GM21367 (cell line): Measurements from ENCODE around the gene C14orf119.

Source experiments
- ATAC-seq: cut with Tn5 transposase; IDR thresholded peaks from one replicate; pipeline ENCODE4 v1.9.1; 2021; ENCODE audit not compliant: unreplicated experiment

Gene C14orf119

DNA sequence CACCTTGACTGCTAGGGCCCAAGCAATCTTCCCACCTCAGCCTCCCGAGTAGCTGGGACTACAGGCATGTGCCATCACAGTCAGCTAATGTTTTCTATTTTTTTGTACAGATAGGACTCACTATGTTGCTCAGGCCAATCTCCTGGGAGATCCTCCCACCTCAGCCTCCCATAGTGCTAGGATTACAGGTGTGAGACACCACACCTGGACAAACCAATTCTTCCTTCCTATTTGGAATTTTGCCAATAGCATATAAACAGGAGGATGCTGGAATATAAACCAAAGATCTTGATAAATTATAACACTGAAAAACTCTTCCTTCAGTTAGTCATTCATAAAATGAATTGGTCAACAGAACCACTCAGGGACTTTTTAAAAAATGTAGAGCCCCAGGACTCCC lies 8.7 kb upstream of the C14orf119 start:
- no peak for ATAC-seq

DNA sequence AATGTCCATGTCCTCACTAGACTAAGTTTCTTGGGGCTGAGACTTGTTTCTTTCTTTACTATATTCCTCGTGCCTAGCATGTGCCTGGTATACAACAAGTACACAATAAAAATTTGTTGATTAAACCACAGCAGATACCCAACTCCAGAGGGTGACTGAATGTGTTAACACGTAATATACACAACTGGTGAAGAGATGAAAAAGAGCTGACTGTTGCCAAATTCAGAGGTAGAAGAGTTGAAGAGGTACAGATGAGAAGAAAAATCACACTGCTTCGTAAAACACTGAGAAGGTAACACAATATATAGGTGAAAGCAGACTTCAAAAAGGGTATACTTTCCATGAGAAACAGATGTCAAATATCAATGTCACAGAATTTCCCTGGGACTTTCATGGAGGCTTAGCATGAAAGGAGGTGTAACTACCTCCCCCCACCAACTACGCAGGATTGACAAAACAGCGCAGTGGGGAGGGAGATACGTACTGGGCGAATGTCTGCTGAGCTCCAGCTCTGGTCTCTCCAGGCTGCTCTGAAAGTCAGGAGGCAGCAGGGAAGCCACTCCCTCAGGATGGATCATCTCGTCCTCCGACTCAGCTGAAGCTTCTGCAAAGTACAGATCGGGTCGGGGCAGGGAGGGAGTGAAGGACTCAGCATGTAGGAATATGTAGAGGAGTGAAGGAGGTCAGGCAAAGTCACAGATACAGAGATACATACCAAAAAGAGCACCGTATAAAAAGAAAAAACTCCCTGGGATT lies 5.6 kb upstream of the C14orf119 start:
- ATAC-seq, result no peak

DNA sequence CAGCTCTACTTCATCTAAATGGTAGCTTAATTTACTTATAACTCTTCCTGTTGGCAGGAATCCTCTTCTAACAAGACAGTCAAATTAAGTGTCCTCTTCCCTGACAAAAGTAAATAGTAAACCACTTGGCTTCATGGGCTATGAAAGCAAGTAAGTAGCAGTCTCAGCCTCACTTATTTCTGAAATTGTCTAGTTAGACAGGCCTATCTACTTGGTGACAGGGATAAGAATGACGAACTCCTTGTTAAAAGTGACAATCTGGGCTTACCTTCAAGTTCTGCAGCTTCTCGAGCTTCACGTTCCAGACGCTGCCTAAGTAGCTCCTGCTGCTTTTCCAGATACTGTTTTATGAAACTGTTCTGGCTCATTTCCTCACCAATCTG lies 5.1 kb upstream of the C14orf119 start:
- no peak for ATAC-seq

DNA sequence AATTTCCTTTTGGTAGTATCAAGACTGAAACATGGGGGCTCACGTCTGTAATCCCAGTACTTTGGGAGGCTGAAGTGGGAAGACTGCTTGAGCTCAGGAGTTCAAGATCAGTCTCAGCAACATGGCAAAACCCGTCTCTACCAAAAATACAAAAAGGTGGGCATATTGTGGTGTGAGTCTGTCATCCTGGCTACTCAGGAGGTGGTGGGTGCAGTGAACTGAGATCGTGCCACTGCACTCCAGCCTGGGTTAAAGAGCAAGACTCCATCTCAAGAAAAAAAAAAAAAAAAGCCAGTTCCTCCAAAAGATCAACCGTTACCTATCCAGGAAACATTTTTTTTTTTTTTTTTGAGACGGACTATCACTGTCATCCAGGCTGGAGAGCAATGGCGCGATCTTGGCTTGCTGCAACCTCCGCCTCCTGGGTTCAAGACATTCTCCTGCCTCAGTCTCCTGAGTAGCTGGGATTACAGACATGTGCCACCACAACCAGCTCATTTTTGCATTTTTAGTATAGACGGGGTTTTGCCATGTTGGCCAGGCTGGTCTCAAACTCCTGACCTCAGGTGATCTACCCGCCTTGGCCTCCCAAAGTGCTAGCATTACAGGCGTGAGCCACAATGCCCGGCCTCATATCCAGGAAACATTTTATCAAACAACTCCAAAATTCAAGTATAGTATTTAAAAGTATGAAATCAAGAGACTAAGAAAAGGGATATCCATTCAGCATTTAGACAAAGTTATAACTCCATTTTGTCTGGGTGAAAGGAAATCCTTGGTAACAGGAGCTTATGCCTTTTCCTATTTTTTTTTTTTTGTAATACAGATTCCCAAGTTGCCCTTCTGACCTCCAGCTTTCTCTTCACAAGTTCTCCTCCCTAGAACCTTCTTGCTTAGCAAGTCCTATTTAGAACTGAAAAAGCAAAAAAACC lies 3.7 kb upstream of the C14orf119 start:
- ATAC-seq, result no peak

DNA sequence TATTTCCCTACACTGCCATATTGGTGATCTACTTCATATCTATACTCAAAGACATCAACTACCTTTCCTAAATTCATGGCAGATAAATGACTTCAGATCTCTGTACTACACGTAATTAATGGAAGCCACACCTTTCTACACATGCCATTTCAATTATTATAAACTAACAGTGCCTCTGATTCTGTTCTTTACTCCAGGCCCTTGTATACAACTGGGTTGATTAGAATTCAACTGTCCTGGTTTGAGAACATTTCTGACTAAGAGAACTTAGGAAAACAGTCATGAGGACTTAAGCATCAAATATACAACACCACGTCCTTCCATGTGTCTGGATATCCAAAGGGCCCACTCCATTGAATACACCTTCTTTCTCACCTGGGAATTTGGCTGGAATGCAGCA lies 2.2 kb upstream of the C14orf119 start:
- ATAC-seq, result no peak

DNA sequence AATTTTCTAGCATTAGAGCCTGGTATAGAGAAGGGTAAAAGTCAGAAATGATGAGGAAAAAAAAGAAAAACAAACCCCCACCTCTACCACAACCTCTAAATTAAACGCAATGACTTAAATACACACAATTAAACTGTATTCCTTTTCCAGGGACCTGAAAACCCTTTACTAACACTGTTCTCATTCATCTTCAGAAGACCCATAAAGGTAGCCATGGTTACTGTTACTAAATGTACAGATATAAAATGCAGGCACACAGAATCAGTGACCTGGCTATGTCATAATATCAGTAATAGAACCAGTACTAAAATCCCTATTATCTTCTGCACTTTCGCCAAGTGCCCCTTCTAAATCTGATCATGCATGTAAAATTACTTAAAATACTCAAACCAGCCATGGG lies 1.8 kb upstream of the C14orf119 start:
- no peak for ATAC-seq

DNA sequence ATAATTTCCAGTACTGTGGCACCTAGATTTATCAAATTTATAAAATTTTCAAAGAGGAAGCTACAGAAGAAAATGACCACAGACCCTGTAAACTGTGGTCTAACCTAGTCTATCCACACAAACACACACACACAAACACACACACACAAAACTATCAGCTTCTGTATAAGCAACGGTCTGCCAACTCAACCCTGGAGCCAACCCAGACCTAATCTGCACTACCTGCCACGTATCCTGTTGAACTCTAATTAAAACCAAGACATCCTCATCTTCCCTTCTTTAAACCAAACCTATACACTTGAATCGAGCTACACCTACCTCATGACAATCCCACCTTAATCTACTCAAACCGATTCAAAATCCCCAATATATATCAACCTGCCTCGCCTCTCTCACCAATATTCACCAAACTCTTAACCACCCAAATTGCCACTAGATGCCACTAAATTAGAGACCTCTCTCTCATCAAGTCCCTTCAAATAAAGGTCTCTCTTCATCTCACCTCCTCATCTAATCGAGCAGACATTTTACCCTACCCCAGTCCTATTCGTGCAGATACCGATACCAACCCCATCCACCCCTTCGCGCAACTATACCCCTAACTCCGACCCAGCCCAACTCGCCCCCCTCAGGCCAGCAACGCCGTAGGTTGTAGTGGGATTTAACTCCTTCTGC lies 1.2 kb upstream of the C14orf119 start:
- no peak for ATAC-seq

DNA sequence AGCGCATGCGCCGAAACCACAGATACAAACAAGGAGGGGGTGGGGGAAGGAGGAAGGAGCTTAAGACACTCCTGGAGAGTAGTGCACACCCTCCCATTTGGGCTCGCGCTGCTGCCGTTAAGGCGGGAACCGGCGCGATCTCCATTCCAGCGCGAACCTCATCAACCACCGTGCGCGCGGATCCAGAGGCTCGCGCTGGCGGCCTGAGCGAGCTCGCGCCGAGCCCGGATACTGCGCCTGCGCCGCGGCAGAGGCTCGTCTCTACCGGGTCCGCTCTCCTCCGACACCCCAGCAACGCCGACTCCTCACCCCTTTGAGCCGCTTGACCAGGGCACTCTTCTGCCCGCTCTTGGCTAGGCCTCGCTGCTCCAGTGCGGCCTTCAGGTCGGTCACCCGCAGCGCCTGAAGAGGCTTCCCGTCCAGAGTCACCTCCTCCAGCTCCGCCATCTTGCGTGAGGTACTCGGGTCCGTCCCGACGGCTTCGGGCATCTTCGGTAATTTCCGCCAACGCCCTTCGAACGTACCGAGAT lies 574 bp upstream of the C14orf119 start, which contains the start of gene ACIN1:
Gene ACIN1 (minus strand): TSS at position 471 of the 530 bp plus-strand sequence. CDS start 24 bp downstream, at position 447.
- ATAC-seq, result peak; percentile 18

DNA sequence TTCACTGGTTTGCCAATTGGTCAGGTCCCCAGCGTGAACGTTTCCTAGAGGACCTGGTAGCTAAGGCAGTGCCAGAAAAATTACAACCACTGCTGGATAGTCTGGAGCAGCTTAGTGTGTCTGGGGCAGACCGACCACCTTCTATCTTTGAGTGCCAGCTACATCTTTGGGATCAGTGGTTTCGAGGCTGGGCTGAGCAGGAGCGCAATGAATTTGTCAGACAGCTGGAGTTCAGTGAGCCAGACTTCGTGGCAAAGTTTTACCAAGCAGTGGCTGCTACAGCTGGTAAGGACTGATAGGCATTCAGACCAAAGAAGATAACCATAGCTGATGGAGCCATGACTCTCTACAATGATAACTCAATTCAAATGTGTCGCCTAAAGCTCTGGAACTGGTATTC lies 2.5 kb downstream of the C14orf119 start:
- ATAC-seq, result no peak

DNA sequence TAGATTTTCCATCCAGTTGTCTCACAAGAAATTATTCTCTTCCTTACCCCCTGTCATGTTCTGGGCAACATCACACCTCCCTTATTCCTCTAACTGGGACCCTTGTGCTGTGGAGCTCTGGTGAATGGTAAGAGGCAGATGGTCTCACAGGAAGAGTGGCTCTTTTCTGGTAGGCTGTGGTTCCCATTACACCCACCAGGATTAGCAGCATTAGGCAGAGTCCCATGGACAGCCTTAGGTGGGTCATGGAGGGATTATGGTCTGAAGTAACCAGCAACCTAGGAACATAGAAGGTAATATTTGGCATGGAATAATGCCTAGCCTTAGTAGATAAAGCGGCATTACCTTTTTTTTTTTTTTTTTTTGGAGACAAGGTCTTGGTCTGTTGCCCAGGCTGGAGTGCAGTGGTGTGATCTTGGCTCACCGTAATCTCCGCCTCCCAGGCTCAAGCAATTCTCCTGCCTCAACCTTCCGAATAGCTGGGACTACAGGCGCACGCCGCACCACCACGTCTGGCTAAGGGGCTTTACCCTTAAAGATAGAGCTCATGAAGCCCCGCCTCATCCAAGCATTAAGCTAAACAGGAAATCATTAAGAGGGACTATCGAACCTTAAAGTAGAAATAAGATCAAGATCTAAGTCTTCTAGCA lies 4.0 kb downstream of the C14orf119 start:
- no peak for ATAC-seq

DNA sequence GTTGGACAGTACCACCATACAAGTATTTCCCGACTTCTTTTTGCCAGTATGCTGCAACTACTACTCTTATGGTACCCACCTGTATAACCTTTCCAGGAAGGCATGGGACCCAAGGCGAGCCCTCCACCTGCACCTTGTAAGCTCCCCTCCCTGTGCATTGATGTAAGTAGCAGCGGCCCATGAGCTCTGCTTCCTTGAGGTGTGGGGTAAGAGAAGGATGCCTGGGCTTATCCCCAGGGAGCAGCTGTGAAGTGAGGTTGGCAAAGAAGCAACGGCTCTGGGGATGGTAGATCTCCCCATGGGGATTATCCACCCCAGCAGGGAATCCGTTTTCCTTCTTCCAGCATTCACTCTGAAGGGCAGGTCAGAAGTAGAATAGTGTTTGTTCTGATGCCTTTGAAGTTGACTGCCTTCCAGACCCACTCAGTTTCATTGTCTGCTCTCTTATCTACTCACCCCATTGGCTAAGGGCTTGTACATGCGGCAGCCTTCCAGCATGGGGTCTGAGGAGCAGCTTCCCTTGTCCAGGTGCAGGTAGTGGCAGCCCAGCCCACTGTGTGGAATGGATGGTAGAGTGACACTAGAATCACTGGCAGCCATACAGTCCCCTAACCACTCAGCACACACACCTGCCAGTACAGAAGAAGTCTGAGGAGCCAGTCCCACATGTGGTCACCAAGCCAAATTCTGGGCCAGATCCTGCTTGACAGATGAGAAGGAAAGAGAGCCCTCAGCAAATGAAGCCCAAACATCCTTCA lies 6.1 kb downstream of the C14orf119 start:
- no peak for ATAC-seq

DNA sequence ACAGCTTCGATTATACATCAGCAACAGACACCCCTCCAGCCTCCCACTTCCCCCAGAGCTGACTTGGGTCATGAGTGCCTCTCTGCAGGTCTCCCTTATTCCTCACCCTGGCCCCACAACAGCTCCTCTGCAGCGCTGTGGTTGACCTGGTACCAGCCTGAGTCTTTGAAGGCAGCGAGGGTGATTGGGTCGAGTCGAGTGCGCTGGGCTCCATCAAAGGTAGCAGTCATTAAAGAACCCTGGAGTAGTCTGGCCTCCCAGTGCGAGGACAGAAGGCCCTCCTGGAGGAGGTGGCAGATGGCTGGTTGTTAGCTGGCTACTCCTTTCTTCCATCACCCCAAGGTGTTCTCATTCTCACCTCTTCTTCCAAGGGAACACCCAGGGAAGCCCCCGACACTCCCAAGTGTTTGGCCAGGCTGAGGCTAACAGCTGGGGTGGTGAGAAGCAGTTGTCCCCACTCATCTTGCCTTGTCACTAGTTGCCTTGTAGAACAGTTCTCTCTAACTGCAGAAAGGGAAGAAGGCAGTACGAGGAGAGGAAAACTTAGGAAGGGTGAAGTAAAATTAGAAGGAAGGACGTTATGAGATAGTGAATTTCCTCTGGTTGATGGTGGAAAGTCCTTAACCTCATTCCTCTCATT lies 6.8 kb downstream of the C14orf119 start:
- ATAC-seq, result no peak

DNA sequence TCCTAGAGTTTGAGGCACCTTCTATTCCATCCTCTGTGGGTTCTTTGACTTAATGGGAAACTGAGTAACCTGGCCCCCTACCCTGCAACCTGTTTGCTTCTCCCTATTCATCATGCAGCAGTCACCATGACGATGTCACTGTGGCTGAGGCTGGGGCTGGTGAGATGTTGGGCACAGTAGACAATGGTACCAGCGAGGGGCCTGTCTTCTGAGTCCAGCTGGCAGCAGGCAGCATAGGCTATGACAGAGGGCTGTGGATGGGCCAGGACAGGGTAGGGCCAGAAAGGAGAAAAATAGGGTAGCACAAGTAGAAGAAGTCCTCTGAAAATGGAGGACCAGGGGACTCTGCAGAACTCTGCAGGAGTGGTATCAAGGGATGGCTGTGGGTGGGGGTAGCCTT lies 7.5 kb downstream of the C14orf119 start:
- no peak for ATAC-seq

DNA sequence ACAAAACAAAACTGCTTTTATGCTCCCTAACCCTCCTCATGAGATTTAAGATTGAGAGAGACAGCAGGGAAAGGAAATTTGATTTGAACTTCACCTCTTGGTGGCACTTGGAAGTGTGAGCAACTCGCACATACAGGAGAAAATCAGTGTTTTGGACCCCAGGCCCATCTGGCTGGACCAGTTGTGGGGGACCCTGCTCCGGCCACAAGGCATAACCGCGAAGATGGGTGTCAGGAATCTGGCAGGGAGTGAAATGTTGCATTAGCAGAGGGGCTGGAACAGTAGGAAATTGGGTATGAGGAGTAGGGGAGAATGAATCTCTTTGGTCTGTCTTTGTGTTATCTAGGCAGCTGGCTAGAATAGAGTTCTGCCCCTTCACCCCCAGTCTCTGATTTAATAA lies 8.3 kb downstream of the C14orf119 start:
- no peak for ATAC-seq

DNA sequence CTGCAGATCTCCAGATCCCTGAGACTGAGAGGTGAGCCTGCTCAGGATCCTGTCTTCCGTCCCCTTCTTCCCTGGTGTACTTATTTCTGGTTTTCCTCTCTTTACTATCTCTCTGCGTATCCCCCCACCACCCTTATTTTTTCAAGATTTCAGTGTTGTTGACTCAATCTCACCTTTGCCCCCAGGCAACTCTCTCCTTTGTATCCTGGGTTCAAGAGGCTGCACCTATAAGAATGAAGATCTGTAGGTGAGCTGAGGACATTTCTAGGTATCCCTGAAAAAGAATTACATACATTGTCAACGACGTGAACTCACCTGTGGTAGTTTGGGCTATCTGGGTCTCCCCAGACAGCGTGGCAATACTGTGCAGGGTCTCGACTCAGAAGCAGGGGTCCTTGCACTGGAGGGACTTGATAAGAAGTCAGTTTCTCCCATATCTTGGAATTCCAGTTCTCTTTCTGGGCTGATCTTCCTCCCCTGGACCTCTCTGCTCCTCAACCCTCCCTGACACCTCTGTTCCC lies 8.8 kb downstream of the C14orf119 start:
- no peak for ATAC-seq

DNA sequence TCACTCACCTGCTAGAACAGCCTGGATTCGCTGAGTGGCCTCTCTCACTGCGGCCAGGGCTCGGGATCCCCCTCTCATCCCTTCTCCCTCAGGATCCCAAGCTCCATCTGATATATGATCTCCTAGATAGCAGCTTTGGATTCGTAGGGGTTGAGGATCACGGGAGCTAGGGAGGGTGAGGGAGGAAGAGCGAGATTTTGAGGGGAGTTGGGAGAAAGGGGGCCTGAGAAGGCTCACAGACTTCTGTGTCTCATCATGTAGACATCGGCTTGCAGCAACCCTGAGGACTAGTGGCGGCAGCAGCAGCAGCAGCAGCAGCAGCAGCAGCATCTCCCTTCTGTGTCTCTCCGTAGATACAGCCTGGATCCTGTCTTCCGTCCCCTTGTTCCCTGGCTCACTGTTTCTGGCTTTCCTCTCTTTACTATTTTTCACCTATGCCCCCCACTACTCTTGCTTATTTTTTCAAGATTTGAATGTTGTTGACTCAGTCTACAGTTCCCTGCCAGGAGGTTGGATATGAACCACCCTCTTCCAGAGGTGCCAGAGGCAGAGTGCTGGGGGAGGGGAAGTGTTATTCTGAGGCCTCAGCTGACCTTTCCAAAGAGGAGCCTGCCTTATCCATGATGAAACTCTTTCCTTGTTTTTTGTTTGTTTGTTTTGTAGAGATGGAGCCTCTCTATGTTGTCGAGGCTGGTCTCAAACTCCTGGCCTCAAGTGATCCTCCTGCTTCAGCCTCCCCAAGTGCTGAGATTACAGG lies 9.5 kb downstream of the C14orf119 start, which contains the start of gene CIROP:
Gene CIROP (minus strand): TSS at position 399 of the 757 bp plus-strand sequence. CDS start 69 bp downstream, at position 330.
- no peak for ATAC-seq

DNA sequence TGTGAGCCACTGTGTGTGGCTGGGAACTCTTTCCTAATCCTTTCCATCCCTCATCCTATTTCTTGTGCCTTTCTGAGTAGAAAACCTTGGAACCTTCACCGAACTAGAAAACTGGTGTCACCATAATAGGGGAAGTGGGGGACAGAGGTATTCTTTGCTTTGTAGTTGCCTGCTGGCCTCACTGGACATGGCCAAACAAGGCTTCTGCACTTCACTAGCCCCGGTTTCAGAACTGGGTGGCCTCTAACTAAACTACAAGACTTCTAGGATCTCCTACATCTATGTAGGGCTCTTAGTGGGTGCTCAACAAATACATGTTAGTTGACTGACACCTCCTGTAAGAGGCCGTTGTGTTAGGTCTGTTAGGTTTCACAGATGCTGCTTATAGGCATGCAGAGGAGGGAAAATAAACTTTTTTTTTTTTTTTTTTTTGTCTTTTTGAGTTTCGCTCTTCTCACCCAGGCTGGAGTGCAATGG lies 10.1 kb downstream of the C14orf119 start:
- no peak for ATAC-seq

DNA sequence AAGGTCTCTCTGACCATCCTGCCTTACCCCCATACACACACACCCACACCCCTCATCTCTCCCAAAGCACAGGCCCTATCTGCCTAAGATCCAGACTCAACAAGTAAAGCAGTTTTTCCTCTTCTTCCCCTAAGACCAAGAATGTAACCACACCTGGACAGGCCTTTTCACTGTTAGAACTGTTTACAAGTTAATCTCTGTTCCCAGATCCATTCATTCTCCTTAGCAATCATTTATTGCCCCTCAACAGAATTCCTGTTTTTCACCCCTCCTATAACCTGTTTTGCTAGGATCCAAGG lies 11.4 kb downstream of the C14orf119 start:
- ATAC-seq, result no peak
